Measurements from ENCODE around the gene CAPRIN1. TPM values are rescaled to one million over a fixed set of nuclear protein-coding genes. Genes with fewer than 3 reads are reported as not detected.

The CAPRIN1 gene
- total RNA-seq, 1 experiment from 2014 or later: 224 TPM

- Histone ChIP-seq H3K4me3 (ENCODE audit: low read length) (no peak overlapping the region), H3K79me2 (ENCODE audit: low read length) (peaks cover 100% of the 10 kb centered on the region), H3K9me3 (ENCODE audit: low read length) (no peaks in the 10 kb centered on the region), H3K27ac (ENCODE audit: low read length) (no peak overlapping the region), H3K27me3 (ENCODE audit: low read length) (no peaks in the 10 kb centered on the region), H4K20me1 (ENCODE audit: low read length) (peaks cover 55% of the 10 kb centered on the region), H3F3A (ENCODE audit: low read length, unreplicated experiment) (no peaks in the 10 kb centered on the region), H3K36me3 (ENCODE audit: low read depth, low read length) (peaks cover 17% of the 10 kb centered on the region), H2AFZ (ENCODE audit: low read length) (no peak overlapping the region), H3K4me2 (ENCODE audit: low read length) (no peak overlapping the region), H3K9me2 (replicated peaks; ENCODE audit: low read length) (no peaks in the 10 kb centered on the region), H3K9ac (ENCODE audit: low read length) (no peak overlapping the region), H3K4me1 (ENCODE audit: insufficient read depth, low read length) (no peaks in the 10 kb centered on the region)
- DNase-seq: no peak
- CTCF ChIA-PET: interaction anchor here (0.7 kb wide), 1 partner anchor 243 kb away, joined by 3 read pairs; no protein-coding TSS in a partner anchor
- BruUV-seq (replicated peaks): no TSS peak
- no peak for ATAC-seq
- no peak for TF ChIP-seq EZH2 (IDR thresholded peaks at IDR 0.05; ENCODE audit: low read length, unreplicated experiment)
- no peak for TF ChIP-seq CTCF (conservative IDR thresholded peaks at IDR 0.05; ENCODE audit: low read depth, low read length)
- no peak for TF ChIP-seq EZH2phosphoT487 (IDR thresholded peaks at IDR 0.05; ENCODE audit: borderline replicate concordance, low read length)
- intact Hi-C loops (cut with micrococcal nuclease): no loop called here
- POLR2A ChIA-PET (ENCODE audit: unreplicated experiment): interaction anchor here (0.6 kb wide), 1 partner anchor 32 kb away, joined by 3 read pairs; no protein-coding TSS in a partner anchor
Measured at GRCh38 chr11:34063061-34063795, 11.7 kb downstream of the CAPRIN1 start.

GRCh38 chr11:34064291-34064690 is 12.8 kb downstream of the CAPRIN1 start:
- CTCF ChIA-PET: no interaction called here
- ATAC-seq: no peak
- peaks cover 61% of the 10 kb centered on the region for H4K20me1 ChIP-seq (ENCODE audit: low read length)

More at GRCh38 chr11:34064291-34064690, 12.8 kb downstream of the CAPRIN1 start:
- no TSS peak for BruUV-seq (replicated peaks)
- TF ChIP-seq EZH2phosphoT487 (IDR thresholded peaks at IDR 0.05; ENCODE audit: borderline replicate concordance, low read length) (no peak), CTCF (conservative IDR thresholded peaks at IDR 0.05; ENCODE audit: low read depth, low read length) (no peak), EZH2 (IDR thresholded peaks at IDR 0.05; ENCODE audit: low read length, unreplicated experiment) (no peak)
- no peak overlapping the region for H2AFZ ChIP-seq (ENCODE audit: low read length)
- H3F3A ChIP-seq (ENCODE audit: low read length, unreplicated experiment): no peaks in the 10 kb centered on the region
- no peaks in the 10 kb centered on the region for H3K9me2 ChIP-seq (replicated peaks; ENCODE audit: low read length)
- H3K27ac ChIP-seq (ENCODE audit: low read length): no peak overlapping the region
- POLR2A ChIA-PET (ENCODE audit: unreplicated experiment): no interaction called here
- DNase-seq: no peak
- no peak overlapping the region for H3K9ac ChIP-seq (ENCODE audit: low read length)
- H3K4me1 ChIP-seq (ENCODE audit: insufficient read depth, low read length): no peaks in the 10 kb centered on the region
- intact Hi-C loops (cut with micrococcal nuclease): no loop called here
- H3K9me3 ChIP-seq (ENCODE audit: low read length): no peaks in the 10 kb centered on the region
- peaks cover 100% of the 10 kb centered on the region for H3K79me2 ChIP-seq (ENCODE audit: low read length)
- peaks cover 17% of the 10 kb centered on the region for H3K36me3 ChIP-seq (ENCODE audit: low read depth, low read length)
- no peak overlapping the region for H3K4me3 ChIP-seq (ENCODE audit: low read length)
- H3K27me3 ChIP-seq (ENCODE audit: low read length): no peaks in the 10 kb centered on the region
- no peak overlapping the region for H3K4me2 ChIP-seq (ENCODE audit: low read length)
